MV-4-11 (cell line): ENCODE measurements around the gene APBB1.

ENCODE experiments used
- DNase-seq: peaks from one replicate; lab custom pipeline; 2025; lab: John Stamatoyannopoulos, UW

Gene APBB1

DNA sequence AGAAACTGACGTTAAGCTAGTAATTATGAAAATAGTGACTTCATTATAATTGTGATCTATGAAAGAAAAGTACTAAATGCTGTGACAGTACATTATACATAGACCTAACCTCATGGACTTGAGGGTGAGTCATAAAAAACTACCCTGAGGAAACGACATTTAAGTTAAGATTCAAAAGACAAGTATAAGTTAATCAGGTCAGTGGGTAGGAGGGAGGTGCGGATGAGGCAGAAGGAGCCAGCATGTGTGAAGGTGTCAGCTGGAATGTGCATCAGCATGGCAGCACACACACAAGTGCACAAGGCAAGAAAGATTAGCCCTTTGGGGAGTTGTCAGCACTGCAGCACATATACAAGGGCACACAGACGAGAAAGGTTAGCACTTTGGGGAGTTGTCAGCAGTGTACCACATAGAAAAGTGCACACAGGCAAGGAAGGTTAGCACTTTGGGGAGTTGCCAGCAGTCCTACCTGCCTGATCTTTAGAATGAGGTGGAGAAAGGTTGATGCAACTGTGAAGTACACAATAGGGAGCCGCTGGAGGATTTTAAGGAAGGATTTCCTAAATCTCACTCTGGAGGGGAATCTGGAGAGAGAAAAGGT is 67.0 kb downstream of the APBB1 start:
- DNase-seq: no peak

DNA sequence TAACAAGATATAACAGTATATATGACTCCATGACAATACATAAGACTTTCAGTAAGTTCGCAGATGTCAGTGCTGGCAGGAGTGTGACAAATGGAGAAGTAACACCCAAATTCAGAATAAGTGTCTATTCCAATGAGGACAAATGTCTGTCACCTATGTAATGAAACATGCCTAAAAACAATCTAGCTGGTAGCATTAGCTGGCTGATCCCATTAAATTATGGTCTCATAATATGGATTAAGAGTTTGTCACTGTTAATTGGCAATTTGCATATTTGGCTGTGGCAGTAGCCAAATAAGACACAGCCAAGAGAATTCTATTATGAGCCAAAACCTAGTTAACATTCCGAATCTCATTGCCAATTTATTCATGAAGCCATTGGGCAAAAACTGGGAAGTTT is 68.4 kb downstream of the APBB1 start:
- DNase-seq: no peak

DNA sequence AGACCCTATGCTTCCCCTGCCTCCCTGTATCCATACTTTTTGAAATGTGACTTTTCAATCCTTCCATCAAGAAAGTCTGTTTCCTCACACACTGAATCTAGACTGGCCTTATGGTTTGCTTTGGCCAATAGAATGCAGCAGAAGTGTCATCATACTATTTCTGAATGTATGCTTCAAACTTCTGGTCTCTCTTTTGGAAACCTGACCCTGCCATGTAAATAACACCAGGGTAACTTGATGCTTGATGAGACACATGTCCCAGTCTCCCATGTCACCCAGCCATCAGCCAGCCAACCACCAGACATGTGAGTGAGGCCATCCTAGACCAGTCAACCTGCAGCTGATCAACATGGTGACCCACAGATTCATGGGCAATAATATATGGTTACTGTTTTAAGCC is 68.9 kb downstream of the APBB1 start:
- no peak for DNase-seq

- no peak for DNase-seq
Observed at GRCh38 chr11:6345366-6345765, 73.5 kb downstream of the APBB1 start.
